Femur (tissue), 1 donor: ENCODE data around the gene PLSCR3.

ENCODE experiments used
- DNase-seq: peaks from one replicate; pipeline ENCODE4 v3.0.0-alpha.2; 2017

Gene PLSCR3

DNA sequence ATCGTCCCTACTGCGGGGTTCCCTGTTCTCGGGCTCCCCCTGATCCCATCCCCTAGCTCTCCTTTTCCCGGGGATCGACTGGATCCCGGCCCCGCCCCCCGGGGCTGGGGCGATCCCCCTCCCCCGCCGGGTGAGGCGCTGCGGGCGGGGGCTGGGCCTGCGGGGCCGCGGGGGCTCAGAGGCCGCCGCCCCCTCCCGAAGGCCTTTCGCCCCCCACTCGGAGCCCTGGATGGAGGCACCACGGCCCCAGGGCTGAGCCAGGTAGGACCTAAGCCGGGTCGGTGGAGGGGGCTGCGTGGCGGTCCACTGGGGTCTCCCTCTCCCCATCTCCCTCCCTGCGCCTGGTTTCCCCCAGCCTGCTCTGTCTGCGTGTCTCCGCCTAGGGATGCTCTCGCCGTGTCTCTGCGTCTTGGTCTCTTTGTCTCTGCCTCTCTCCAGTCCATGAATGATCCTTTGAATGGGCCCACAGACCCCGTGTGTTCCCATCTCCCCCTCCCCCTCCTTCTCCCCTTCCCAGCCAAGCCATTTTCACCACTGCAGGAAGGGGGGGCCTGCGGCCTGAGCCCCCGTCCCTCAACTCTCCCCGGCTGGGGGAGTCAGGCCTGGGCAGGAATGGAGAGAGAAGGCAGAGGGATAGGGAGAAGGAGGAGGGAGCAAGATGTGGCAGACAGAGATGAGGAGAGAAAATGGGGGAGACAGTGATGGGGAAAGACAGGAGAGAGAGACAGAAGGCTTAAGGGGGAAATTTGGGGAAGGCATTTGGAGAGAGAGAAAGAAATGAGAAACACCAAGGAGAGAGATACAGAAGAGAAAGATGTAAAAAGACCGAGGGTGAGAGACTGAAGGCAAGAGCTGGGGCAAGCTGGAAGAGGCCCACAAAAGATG lies 11.3 kb upstream of the PLSCR3 start:
- no peak for DNase-seq

DNA sequence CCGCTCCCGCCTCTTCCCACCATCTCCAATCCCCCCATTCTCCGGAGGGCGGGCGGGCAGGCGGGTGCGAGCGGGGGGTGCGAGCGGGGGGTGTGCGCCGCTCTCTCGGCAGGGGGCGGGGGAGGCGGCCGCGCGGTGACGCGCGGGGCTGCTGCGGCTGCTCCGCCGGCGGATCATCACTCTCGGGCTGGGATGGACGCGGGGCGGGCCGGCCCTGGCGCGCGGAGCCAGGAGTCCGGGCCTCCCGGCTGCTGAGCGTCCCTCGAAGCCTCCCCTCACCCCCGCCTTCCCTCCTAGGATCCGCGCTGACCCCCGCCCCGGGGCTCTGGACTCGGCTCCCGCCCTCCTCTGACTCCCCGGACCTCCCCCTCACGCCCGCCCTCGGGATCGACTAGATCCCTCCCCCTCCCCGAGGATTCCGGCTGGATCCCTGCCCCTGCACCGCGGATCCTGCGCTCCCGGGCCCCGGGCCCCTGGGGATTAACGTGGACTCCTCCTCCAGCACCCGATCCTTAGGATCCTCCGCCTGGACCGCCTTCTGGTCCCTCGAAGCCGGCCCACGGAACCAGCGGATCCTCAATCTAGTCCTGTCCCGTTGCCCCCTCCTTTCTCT lies 10.5 kb upstream of the PLSCR3 start:
- peak; percentile 79 for DNase-seq

- peak; percentile 100 for DNase-seq
Measured at GRCh38 chr17:7403977-7404736, 9.8 kb upstream of the PLSCR3 start, which contains the start of gene TMEM256. Gene TMEM256, minus strand, starts transcription at chr17:7404097. Its CDS starts 13 bp downstream, at chr17:7404084.

DNA sequence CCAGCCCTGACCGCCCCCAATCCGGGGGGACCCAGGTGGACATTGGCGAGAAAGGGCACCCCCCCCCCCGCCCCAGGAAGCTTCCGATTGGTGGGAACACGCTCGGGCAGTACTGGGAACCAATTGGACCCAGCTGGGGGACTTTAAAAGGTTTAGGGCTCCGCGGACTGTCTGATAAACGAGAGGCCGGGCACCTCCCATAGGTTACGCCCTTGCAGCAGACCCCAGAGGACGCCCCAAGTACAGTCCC lies 9.3 kb upstream of the PLSCR3 start:
- no peak for DNase-seq

- DNase-seq: no peak
Measured at GRCh38 chr17:7403043-7403726, 8.9 kb upstream of the PLSCR3 start.

DNA sequence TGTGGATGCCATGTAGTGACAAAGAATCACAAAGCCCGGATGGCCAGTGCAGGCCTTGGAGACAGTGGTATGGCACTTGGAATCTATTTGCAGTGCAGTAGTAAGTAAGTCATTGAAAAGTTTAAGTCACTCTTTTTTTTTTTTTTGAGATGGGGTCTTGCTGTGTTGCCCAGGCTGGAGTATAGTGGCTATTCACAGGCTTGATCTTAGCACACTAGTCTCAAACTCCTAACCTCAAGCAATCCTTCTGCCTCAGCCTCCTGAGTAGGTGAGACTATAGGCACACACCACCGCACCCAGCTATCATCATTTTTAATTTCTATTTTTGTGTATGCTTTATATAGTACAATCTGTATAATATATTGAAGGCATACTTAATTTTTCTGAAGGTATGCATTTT lies 4.3 kb upstream of the PLSCR3 start:
- no peak for DNase-seq

DNA sequence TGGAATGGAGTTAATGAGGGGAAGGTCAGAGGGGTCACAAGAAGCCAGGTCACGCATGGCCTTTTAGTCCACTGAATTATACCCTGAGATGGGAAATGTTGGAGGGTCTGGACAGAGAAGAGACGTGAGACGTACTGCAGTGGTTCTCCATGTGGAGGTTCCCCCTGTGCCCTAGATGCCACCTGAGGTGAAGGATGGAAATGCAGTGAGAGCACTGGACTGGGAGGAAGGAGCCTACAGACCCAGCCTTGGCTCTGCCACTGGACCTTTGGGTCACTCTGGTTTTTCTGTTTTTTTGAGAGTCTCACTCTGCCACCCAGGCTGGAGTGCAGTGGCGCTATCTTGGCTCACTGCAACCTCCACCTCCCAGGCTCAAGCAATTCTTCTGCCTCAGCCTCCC lies 1.8 kb upstream of the PLSCR3 start:
- DNase-seq: no peak

GRCh38 chr17:7393613-7394451 lies 493 bp downstream of the PLSCR3 start:
- no peak for DNase-seq

DNA sequence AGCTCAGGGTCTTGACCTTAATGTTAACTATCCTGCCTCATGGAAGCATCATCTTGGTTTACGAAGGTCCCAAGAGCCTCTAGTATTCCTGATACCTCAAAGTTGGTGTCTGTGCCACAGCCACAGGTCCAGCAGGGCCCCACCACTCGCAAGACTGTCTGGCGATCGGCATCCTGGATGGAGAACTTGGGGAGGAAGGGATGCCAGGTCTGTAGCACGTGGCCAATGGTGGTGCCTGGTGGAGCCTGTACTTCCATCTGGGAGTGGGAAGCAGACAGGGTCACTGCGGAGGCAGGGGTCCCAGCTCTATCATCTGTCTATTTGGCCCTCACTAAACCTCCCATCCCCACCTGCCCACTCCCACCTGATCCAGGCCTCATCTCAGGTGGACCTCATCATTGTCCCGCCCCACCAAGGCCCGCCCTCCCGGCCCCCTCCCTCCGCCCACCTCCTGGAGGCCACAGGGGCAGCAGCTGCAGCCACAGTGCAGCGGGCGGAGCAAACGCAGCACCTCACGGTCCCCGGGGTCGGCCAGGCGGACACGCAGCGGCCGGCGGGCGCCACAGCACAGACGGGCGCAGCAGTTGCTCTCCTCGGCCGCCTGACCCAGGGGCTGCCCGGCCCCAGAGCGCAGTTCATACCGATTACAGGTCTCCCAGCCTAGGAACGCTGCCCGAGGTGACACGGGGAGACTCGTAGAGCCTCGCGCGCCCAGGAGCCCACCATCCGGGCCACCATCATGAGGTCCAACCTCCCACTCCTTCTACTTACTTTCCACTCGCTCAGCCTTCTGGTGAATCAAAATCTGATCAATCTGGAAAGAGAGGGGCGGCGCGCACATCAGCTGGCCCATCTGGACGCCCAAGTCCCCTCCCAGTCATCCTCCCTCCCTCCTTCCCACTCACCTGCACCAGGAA lies 1.4 kb downstream of the PLSCR3 start:
- DNase-seq: no peak

DNA sequence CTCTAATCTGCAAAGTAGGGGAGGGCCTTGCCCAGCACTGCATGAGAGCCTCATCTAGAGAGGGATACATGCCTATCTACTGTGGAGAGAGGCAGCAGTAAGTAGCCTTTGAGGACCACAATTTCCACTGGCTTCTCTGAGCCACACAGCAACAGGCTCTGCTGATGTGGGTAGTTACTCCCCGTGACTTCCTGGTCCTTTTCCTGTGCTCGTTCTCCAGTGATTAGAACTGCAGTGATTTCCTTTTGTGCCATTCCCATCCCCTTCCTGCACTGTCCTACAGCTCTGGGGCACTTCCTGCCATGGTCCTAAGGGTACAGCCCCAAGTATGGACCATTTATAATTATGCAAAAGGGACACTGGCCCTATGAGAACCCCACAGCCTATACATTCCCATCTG lies 3.0 kb downstream of the PLSCR3 start:
- DNase-seq: no peak

DNA sequence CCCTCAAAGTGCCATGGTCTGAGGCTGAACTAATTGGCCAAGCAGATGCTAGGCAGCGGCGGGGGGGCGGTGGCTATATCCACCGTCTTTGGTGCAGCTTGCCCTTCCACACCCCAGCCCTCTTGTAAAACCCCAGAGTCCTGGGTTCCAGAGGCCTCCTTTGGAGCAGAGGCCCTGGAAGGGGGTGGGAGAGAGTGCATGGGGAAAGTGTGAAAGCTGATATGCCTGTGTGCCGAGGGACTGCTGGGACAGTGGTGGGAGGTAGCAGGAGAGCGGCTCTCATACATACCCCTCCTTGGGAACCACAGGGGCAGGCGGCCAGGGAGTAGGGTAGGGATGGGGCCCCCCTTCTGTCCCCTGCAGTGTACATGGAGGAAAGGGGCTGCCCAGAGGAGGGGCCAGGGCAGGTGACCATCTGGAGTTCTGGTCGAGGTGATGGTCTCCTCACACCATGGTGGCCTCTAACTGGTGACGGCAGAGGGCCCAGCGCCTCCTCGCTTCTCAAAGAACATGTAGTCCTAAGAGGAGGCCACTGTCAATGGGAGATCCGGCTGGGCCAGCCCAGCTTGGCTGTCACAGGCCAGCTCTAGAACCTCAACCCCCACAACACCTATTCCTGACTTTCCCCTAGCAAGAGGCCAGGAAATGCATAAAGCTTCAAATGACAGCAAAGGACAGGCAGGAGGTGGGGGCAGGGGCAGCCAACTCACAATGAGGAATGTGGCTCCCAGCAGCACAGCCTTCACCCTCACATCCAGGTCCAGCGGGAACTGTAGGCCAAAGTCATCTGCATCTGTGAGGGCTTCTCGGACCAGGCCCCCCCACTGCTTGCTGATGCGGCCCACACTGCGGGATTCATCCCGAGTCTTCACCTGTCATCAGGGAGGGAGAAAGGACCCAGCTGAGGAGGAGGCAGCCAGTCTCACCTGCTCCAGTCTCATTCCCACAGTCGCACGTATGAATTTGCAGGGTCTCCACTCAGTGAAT lies 4.1 kb downstream of the PLSCR3 start:
- no peak for DNase-seq

DNA sequence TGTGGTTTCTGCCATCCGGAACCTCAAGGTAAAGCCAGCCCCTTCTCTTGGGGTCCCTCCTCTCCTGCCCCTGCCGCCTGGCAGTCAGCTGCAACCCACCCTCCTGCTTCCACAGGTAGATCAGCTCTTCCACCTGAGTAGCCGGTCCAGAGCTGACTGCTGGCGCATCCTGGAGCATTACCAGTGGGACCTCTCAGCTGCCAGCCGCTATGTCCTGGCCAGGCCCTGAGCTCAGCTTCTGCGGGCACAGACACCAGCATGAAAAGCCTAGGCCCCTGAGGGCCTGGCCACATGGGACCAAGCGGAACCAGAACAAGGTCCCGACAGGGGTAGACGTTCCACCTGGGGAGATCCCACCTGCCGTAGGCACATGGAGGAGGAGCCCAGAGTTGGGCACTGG lies 5.5 kb downstream of the PLSCR3 start:
- no peak for DNase-seq

DNA sequence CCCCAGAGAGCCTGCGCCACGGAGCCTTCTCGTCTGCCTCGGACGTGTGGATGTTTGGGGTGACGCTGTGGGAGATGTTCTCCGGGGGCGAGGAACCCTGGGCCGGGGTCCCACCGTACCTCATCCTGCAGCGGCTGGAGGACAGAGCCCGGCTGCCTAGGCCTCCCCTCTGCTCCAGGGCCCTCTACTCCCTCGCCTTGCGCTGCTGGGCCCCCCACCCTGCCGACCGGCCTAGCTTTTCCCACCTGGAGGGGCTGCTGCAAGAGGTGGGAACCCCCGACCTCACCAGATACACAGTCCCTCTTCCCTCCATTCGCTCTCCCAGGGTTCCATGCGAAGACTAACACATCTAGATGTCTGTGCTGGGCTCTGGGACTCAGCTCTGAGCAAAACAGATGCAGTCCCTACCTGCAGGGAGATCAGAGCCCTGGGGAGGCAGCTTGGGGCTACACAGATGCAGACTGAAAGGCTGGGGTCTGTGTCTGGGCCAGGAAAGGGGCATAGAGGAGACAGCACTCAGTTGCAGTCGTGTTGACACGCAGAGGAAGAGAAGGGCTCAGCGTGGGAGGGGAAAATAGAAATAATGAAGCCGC lies 9.7 kb downstream of the PLSCR3 start:
- no peak for DNase-seq

GRCh38 chr17:7383742-7384488 lies 10.4 kb downstream of the PLSCR3 start:
- peak; percentile 61 for DNase-seq

GRCh38 chr17:7383371-7383741 lies 11.0 kb downstream of the PLSCR3 start:
- no peak for DNase-seq

DNA sequence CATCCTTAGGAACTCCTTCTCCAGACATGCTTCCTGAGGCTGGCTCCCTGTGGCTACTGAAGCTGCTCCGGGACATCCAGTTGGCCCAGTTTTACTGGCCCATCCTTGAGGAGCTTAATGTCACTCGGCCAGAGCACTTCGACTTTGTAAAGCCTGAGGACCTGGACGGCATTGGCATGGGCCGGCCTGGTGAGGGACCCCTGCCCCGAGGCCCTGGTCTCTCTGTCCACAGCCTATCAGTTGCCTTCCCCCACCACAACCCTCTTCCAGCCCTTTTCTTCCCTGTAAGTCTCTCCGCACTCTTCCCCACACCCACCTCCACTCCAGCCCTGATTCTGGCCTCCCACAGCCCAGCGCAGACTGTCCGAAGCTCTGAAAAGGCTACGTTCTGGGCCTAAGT lies 11.4 kb downstream of the PLSCR3 start:
- DNase-seq: no peak

- no peak for DNase-seq
Measured at GRCh38 chr17:7380855-7381683, 13.3 kb downstream of the PLSCR3 start, which contains the start of gene TNK1. Gene TNK1, plus strand, starts transcription at chr17:7381089. Its CDS starts 1,838 bp downstream, at chr17:7382927.

DNA sequence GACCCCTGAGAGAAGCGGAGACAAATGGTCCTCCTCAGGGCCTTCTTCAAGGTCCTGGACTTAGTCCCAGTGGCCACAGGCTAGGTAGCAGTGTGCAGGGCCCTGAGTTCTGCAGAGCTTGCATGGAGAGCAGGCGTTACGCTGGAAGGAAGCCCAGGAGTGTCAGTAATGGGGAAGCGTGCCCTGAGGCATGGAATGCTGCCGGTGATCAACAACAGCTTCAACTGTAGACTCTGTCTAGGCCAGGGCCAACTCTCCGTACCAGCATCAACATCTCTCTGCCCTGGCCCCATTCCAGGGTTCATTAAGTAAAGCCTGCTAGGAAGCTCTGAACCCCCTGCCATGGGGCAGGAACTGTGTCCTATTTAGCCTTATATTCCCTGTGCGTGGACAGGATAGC lies 14.0 kb downstream of the PLSCR3 start:
- DNase-seq: peak; percentile 55
